Cerebellar nuclear complex (tissue), 1 donor: ENCODE data around the gene ZDHHC23.

Experiments
- DNase-seq, 2 experiments: peaks; one replicate each; lab custom pipeline; 2025; lab: John Stamatoyannopoulos, UW

Gene ZDHHC23

DNA sequence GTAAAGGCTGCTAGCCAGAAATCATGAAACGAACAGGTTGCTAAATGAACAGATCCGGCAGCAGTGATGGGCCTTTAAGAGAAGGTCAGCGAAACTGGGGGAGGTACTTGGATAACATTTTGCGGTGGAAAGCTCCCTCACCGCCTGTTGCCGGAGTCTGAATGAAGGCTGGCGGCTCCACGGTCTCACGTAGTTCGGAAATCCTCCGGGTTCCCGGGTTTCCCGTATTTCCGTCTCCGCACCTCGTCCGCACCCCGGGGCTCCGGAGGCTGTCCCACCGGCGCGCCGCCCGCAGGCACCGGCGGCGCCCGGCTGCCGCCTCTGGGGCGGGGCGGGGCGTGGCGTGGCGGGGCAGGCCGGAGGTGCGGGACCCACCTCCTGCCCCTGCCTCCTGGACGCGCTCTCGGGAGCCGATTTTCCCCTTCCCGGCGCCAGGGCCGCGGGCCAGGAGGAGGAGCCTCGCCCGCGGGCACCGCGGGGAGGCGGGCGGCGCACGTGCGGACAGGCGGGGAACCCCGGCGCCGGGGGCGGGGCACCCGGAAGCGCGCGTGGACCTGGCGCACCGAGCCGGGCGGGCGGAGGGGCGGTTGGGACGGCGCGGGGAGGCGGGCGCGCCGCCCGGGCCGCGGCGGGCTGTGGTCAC is at the start of gene ZDHHC23:
ZDHHC23 (plus strand) TSS at position 642 of the 643 bp plus-strand sequence. CDS start 790 bp downstream, outside the sequence.
- peak in 1 of 2 experiments; percentile 8 for DNase-seq

- DNase-seq, result no peak
Measured at GRCh38 chr3:113898892-113899291, 48.9 kb upstream of the ZDHHC23 start.

DNA sequence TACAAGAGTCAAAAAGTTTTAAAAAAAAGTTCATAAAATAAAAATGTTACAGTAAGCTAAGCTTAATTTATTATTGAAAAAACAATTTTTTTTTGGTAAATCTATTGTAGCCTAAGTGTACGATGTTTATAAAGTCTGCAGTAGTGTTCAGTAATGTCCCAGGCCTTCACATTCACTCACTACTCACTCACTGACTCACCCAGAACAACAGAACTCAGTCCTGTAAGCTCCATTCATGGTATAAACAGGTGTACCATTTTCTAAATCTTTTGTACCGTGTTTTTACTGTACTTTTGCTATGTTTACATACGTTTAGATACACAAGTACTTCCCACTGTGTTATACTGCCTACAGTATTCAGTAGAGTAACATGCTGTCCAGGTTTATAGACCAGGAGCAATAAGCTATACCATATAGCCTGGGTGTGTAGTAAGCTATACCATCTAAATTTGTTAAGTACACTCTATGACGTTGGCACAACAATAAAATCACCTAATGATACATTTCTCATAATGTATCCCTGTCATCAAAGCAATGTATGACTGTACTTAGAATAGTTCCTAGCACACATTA is 41.2 kb upstream of the ZDHHC23 start:
- DNase-seq, result no peak

- DNase-seq, result no peak
Measured at GRCh38 chr3:113908133-113908532, 39.7 kb upstream of the ZDHHC23 start.

DNA sequence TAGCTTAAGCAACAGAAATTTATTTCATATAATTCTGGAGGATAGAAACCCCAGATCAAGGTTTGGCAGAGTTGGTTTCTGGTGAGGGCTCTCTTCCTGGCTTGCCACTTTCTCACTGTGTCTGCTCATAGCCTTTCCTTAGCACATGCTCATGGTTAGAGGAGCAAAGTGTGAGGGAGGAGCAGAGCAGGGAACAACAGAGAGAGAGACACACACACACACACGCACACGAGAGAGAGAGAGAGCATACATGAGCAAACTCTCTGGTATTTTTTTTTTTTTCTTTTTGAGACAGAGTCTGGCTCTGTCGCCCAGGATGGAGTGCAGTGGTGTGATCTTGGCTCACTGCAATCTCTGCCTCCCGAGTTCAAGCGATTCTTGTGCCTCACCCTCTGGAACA is 36.8 kb upstream of the ZDHHC23 start:
- no peak for DNase-seq

- no peak for DNase-seq
Measured at GRCh38 chr3:113912552-113913236, 35.1 kb upstream of the ZDHHC23 start.

DNA sequence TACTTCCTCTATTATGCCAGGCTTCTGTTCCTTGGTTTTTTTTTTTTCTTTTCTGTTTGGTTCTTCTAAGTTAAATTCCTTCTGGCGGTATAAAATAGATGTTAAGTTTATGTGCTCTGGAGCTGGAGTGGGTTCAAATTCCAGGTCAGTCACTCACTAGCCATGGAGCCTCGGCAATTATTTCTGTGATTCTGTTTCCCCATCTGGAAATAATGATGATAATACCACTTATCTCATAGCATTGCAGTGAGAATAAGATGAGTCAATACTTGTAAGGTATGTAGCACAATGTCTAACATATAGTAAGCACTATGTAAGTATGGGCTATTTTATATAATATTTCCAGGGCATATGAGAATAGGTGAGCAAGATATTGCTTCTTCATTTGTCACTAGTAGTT is 33.2 kb upstream of the ZDHHC23 start:
- no peak for DNase-seq

- no peak for DNase-seq
Measured at GRCh38 chr3:113927556-113927955, 20.3 kb upstream of the ZDHHC23 start.

DNA sequence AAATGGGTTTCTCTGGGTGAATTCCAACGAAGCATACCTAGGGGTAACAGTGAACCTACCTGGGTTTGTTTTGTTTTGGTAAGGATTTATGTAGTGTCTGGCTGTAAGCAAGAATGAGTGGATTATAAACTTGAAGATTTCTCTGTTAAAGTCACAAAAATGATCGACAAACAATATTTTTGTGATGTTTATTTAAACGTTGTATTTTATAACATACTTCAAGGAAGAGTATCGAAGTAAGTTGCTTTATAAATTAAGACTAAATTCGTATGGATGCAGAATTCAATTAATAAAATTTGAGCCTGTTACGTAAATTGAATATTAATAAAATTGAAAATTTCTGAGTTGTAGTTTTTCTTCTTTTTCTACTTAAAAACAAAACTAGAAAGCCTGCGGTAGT is 982 bp upstream of the ZDHHC23 start:
- DNase-seq, result no peak

GRCh38 chr3:113948015-113948917 is 453 bp downstream of the ZDHHC23 start:
- peak in 1 of 2 experiments; percentile 6 for DNase-seq

GRCh38 chr3:113952921-113953320 is 5.1 kb downstream of the ZDHHC23 start:
- no peak for DNase-seq

GRCh38 chr3:113953677-113954076 is 5.9 kb downstream of the ZDHHC23 start:
- DNase-seq, result peak in 1 of 2 experiments; percentile 49

DNA sequence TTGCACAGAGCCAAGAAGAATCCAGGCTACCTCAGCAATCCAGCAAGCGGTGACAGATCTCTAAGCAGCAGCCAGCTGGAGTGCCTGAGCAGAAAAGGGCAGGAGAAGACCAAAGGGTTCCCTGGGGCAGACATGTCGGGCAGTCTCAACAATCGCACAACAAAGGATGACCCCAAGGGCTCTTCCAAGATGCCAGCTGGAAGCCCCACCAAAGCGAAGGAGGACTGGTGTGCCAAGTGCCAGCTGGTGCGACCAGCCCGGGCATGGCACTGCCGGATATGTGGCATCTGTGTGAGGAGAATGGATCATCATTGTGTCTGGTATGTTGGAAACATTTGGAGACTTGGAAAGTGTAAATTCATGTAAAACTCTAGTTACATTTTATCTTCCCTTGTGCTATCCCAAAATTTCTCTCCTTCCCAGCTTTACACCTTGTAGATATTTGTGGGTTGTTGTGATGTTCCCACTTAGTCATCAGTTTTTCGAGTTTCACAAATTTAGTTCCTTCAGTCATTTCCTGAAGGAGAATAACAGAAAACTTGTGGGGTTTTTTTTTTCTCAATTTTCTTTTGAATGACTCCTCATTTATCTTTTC is 6.4 kb downstream of the ZDHHC23 start:
- peak in 1 of 2 experiments; percentile 49 for DNase-seq

DNA sequence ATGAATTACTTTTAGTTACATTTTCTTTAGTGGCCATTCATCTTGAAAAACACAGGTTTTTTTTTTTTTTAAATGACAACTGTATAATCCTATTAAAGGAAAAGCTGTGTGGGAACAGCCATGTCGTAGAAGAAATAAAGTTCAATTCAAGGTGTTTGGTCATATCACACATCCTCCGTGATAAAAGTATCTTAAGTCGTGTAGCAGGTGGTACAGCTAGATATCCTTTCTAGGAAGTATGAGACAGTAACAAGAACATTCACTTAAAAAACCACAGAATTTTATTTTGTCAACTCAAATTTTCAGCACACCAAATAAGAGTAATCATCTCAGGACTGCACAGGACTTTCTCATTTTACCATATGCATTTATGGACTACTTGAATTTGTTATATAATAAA is 16.1 kb downstream of the ZDHHC23 start:
- DNase-seq, result no peak

DNA sequence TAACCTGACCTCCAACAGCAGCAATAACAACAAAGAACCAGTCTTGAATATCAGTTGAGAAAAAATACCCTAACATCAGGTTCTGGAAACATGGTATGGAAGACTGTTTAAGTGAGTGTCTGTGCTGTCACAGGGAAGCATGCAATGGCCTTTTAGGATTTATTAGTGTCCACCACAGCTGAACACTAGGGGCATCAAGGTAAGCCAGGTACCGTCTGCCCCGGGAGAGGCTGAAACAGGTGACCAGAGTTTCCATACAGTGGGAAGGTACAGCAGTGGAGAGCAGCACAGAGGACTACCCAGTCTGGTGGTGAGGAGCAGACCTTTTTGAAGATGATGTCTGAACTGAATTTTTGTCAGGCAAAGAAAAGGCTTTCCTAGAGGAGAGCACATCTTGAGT is 18.4 kb downstream of the ZDHHC23 start:
- DNase-seq, result no peak

DNA sequence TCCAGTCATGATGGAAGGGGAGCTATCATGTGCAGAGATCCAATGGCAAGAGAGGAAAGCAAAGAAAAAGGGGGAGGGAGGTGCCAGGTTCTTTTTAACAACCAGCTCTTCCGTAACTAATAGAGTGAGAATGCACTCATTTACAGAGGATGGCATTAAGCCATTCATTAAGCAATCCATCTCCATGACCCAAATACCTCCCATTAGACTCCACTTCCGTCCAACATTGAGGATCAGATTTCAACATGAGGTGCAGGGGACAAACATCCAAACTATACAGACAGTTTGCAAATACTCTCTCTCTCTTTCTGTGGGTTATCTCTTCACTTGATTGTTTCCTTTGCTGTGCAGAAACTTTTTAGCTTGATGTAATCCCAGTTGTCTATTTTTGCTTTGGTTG is 21.2 kb downstream of the ZDHHC23 start:
- DNase-seq, result no peak

DNA sequence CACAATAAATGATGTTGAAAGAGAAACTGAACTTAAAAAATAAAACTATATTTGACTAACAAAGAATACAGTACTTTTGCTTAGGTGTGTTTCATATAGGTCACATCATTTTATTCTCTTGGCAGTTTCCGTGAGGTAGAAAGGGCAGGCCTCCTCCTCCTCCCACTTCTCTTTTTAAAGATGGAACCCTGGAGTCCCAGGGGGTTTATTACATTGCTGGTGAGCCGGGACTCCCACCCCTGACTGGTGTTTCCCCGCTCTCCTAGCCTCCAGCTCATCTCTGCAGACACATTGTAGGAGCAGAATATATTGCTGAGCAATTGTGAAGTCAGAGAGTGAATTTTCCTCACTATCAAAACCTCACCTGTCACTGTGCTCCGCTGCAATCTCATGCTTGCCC is 30.0 kb downstream of the ZDHHC23 start:
- no peak for DNase-seq

- no peak for DNase-seq
Measured at GRCh38 chr3:113979916-113980315, 32.1 kb downstream of the ZDHHC23 start.

DNA sequence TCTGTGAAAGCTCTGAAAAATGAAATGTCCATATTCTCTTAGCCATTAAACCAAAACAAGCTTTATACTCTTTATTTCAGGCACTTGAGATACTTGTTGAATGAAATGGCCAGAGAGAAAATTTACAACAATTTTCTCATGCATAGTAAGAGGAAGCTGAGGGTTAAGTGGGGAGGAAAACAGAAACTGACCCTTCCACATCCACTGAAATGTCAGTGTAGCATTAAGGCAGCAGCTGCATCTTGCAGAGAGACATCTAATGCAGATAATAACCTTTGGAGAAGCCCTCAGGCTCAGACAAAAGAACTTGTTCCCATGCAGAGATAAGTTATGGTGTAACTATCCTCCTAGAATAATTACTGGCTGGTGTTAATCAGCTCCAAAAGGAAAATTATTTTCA is 34.0 kb downstream of the ZDHHC23 start:
- DNase-seq, result no peak

DNA sequence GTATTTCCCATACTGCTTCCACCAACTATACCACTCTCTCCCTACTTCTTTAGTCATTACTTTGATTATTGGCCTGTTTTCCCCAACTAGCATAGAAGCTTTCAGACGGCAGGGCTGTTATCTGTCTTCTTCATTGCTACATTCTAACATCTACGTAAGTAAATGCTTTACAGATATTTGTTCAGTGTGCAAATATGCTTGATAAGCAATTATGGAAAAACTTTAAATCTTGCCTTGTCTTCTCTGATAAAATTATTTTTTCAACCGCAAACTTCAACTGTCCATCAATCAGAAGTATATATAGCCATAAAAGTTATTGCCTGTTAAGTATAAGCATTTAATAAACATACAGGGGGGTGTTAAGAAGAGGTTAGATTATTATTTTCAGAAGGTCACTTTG is 35.7 kb downstream of the ZDHHC23 start:
- DNase-seq, result no peak

DNA sequence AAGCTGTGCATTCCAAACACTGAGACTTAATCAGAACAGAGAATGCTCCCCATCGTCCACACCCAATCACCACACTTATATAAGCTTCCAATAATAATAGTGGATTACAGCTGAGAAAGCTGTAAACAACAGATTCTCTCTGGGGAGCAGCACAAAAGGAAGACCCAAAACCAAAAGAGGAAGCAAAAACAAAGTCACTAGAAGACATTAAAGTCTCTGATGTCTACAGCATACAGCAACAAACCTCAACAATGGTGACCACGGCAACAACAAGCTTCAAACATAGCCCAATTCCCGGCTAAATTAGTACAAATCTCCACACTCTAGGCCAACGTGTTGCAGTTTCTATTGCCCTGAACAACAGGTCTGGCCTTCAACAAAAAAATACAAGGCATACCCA is 37.7 kb downstream of the ZDHHC23 start:
- no peak for DNase-seq

DNA sequence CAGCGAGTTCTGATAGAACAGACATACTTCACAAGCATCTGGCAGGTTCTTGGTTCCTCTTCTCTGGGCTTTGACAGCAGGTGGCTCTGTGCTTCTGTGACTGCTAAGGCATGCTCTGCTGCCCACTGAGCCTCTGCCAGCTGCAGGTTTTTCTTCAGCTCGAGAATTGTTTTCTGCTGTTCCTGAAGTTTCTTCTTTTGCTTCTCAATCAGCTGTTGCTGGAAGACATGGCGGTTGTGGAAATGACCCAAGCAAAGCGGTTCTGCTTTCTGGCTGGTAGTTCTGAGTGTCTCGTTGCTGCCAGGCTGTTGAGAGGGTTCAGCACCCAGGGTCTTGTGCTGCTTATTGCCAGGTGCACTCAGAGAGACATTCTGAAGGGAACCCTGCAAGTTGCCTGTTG is 57.7 kb downstream of the ZDHHC23 start:
- DNase-seq, result no peak
